PC-3 (cell line): ENCODE results near the gene TNP1. TPM values are rescaled to one million over a fixed set of nuclear protein-coding genes. Genes with fewer than 3 reads are reported as not detected.

Experiments
- ATAC-seq: fragments of 200-7000 bp; cut with Tn5 transposase; 2 replicates; pipeline ENCODE4 v1.9.1; 2020; ENCODE audit warnings: mild to moderate bottlenecking, moderate library complexity
- BruUV-seq: library from RNA; stranded (reverse); fragments of 400-500 nt; replicated peaks from 2 replicates; lab custom pipeline; 2021; lab: Mats Ljungman, UMichigan
- CTCF ChIA-PET: fragments of 300-600 bp; sonication (Branson Sonifier 250); formaldehyde crosslinking; loops from one replicate; lab custom pipeline; 2022; ENCODE audit warnings: antibody characterized with exemption; lab: Charles Lee
- POLR2A ChIA-PET: fragments of 300-600 bp; sonication (Branson Sonifier 250); formaldehyde crosslinking; loops from one replicate; lab custom pipeline; 2022; ENCODE audit warnings: antibody characterized with exemption; ENCODE audit not compliant: unreplicated experiment; lab: Charles Lee
- DNase-seq: peaks from one replicate; pipeline ENCODE4 v3.0.0-alpha.2; 2015
- H2AFZ ChIP-seq: fragments of 300-600 bp; sonication (generic); 2 replicates; pipeline ENCODE4 v1.6.0; 2016; ENCODE audit warnings: antibody characterized with exemption, low read length
- H3F3A ChIP-seq: fragments of 300-600 bp; sonication (generic); one replicate; pipeline ENCODE4 v1.6.0; 2017; ENCODE audit warnings: antibody characterized with exemption, low read length, control low read depth, mild to moderate bottlenecking; ENCODE audit not compliant: unreplicated experiment
- H3K27ac ChIP-seq: fragments of 300-600 bp; sonication (generic); 2 replicates; pipeline ENCODE4 v1.5.1; 2016; ENCODE audit warnings: mild to moderate bottlenecking, low read length
- H3K27me3 ChIP-seq: fragments of 300-600 bp; sonication (generic); 2 replicates; pipeline ENCODE4 v1.6.1; 2016; ENCODE audit warnings: low read length, mixed read lengths
- H3K36me3 ChIP-seq: fragments of 300-600 bp; sonication (generic); 2 replicates; pipeline ENCODE4 v1.6.1; 2016; ENCODE audit warnings: low read depth, mixed run types, low read length, mixed read lengths
- H3K4me1 ChIP-seq: fragments of 300-600 bp; sonication (generic); 2 replicates; pipeline ENCODE4 v1.5.1; 2016; ENCODE audit warnings: low read length; ENCODE audit not compliant: insufficient read depth
- H3K4me2 ChIP-seq: fragments of 300-600 bp; sonication (generic); 2 replicates; pipeline ENCODE4 v1.6.0; 2016; ENCODE audit warnings: low read length
- H3K4me3 ChIP-seq: fragments of 300-600 bp; sonication (generic); 2 replicates; pipeline ENCODE4 v1.5.1; 2016; ENCODE audit warnings: mild to moderate bottlenecking, low read length, mixed read lengths
- H3K79me2 ChIP-seq: fragments of 300-600 bp; sonication (generic); 2 replicates; pipeline ENCODE4 v1.6.1; 2017; ENCODE audit warnings: low read length, mixed read lengths
- H3K9ac ChIP-seq: fragments of 300-600 bp; sonication (generic); 2 replicates; pipeline ENCODE4 v1.6.0; 2016; ENCODE audit warnings: mild to moderate bottlenecking, low read length
- H3K9me2 ChIP-seq: fragments of 300-600 bp; sonication (generic); replicated peaks from 2 replicates; pipeline ENCODE4 v1.6.1; 2016; ENCODE audit warnings: mixed run types, low read length, mixed read lengths
- H3K9me3 ChIP-seq: fragments of 300-600 bp; sonication (generic); 2 replicates; pipeline ENCODE4 v1.6.1; 2016; ENCODE audit warnings: low read length, mixed read lengths
- H4K20me1 ChIP-seq: fragments of 300-600 bp; sonication (generic); 2 replicates; pipeline ENCODE4 v1.6.1; 2016; ENCODE audit warnings: low read length, mixed read lengths
- EZH2 ChIP-seq: fragments of 300-600 bp; sonication (generic); IDR thresholded peaks from one replicate; pipeline ENCODE4 v1.6.1; 2017; ENCODE audit warnings: antibody characterized with exemption, mild to moderate bottlenecking, low read length; ENCODE audit not compliant: unreplicated experiment
- EZH2phosphoT487 ChIP-seq: fragments of 300-600 bp; sonication (generic); IDR thresholded peaks from 2 replicates; pipeline ENCODE4 v1.6.1; 2018; ENCODE audit warnings: mild to moderate bottlenecking, antibody characterized with exemption, low read length, borderline replicate concordance
- intact Hi-C: fragments of 100-400 bp; cut with micrococcal nuclease; formaldehyde crosslinking; loops from 2 replicates; pipeline ENCODE4 v1.9.0; 2023
- total RNA-seq: library from RNA; depleted of rRNA; stranded (reverse); fragments of >200 nt; gene quantifications from 2 replicates; pipeline ENCODE4 v1.2.3, GENCODE V29; 2014
- TF ChIP-seq, protein P1 (sequence below): fragments of 300-600 bp; sonication (generic); conservative IDR thresholded peaks from 2 replicates; pipeline ENCODE4 v1.5.1; 2017; ENCODE audit warnings: antibody characterized with exemption, low read depth, mild to moderate bottlenecking, low read length

The TNP1 gene
- total RNA-seq, 1 experiment from 2014 or later = not detected

DNA sequence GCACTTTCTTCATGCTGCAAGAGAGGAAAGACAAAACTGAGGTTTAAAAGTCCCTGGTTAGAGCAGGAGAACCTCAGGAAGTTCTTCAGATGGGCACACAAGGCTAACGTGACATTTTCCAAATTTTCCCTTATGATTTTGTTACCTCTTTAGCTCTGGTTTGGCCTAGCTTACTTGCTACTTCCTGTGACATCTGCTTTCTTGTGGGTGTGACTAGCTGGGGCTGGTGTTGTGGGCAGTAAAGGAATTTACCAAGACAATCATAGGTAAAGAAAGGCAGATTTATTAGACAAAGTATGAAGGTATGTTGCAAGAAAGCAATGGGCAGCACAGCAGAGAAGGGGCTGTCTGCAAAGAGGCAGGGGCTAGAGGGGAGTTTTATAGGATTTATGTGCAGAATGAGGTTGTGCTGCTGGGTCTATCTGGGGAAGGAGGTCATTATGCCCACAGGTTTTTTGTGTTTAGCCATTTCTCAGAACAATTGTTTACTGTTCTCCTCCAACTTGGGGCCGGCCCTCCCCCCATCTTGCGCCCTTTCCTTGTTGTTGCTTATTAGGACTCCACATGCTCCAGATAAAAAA lies 6.7 kb upstream of the TNP1 start:
- ATAC-seq (no peak), DNase-seq (no peak)
- ChIA-PET CTCF (no interaction called here), POLR2A (no interaction called here)
- BruUV-seq = no TSS peak
- Histone ChIP-seq H3K36me3 (no peaks in the 10 kb centered on the region), H3K27ac (no peak overlapping the region), H3K4me2 (no peak overlapping the region), H3K79me2 (no peaks in the 10 kb centered on the region), H3K27me3 (peaks cover 11% of the 10 kb centered on the region), H3K9me2 (no peaks in the 10 kb centered on the region), H2AFZ (no peak overlapping the region), H3K4me3 (no peak overlapping the region), H4K20me1 (no peaks in the 10 kb centered on the region), H3K9ac (no peak overlapping the region), H3F3A (no peaks in the 10 kb centered on the region), H3K9me3 (no peaks in the 10 kb centered on the region), H3K4me1 (no peaks in the 10 kb centered on the region)
- no peak for TF ChIP-seq EZH2phosphoT487
- TF ChIP-seq, protein P1, sequence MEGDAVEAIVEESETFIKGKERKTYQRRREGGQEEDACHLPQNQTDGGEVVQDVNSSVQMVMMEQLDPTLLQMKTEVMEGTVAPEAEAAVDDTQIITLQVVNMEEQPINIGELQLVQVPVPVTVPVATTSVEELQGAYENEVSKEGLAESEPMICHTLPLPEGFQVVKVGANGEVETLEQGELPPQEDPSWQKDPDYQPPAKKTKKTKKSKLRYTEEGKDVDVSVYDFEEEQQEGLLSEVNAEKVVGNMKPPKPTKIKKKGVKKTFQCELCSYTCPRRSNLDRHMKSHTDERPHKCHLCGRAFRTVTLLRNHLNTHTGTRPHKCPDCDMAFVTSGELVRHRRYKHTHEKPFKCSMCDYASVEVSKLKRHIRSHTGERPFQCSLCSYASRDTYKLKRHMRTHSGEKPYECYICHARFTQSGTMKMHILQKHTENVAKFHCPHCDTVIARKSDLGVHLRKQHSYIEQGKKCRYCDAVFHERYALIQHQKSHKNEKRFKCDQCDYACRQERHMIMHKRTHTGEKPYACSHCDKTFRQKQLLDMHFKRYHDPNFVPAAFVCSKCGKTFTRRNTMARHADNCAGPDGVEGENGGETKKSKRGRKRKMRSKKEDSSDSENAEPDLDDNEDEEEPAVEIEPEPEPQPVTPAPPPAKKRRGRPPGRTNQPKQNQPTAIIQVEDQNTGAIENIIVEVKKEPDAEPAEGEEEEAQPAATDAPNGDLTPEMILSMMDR = no peak
- no peak for TF ChIP-seq EZH2
- intact Hi-C loops = no loop called here

DNA sequence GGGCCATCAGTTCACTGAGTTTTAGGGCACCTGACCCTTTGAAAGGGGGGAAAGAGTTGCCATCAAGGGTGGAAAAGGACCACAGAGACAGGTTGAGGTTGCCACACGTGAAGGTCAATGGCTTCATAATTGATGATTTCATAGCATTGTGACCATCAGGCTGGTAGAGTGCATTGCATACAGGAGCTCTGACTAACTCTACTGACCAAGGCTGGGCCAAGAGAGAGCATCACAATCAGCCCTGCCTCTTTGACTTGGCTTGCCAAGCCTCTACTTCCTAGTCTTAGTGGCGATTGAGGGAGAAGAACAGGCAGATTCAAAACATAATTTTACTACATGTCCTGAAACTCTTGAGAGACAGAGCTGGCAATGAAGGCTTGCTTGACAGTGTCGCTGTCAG lies 5.8 kb upstream of the TNP1 start:
- Histone ChIP-seq H3K36me3 (no peaks in the 10 kb centered on the region), H3F3A (no peaks in the 10 kb centered on the region), H3K9me3 (no peaks in the 10 kb centered on the region), H3K79me2 (no peaks in the 10 kb centered on the region), H3K9me2 (no peaks in the 10 kb centered on the region), H3K4me2 (no peak overlapping the region), H4K20me1 (no peaks in the 10 kb centered on the region), H3K27me3 (peaks cover 11% of the 10 kb centered on the region), H3K4me1 (no peaks in the 10 kb centered on the region), H3K4me3 (no peak overlapping the region), H3K9ac (no peak overlapping the region), H3K27ac (no peak overlapping the region), H2AFZ (no peak overlapping the region)
- ChIA-PET POLR2A (no interaction called here), CTCF (no interaction called here)
- intact Hi-C loops = no loop called here
- DNase-seq = no peak
- TF ChIP-seq EZH2 = no peak
- TF ChIP-seq, protein P1 = no peak
- no peak for TF ChIP-seq EZH2phosphoT487
- BruUV-seq = no TSS peak
- ATAC-seq = no peak

DNA sequence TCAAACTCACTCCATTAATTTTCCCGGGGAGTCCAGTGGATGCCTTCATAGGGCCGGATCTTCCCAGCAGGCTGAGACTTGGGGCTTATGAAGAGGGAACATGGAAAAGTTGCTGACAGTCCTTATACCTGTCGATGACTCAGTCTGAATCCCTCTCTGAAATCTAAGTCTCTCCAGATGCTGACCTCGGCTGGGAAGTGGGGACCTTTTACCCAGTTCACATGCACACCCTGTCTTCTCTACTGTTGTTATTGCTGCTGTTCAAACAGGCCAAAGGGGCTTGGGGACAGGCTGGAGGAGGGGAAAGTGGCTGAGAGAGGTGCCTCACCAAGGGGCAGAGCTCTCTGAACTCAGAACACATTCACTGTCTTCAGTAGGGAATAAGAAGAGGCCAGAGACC lies 4.1 kb upstream of the TNP1 start:
- H3K79me2 ChIP-seq = no peaks in the 10 kb centered on the region
- no peak overlapping the region for H3K27ac ChIP-seq
- peaks cover 11% of the 10 kb centered on the region for H3K27me3 ChIP-seq
- intact Hi-C loops = no loop called here
- no peaks in the 10 kb centered on the region for H3K9me2 ChIP-seq
- BruUV-seq = no TSS peak
- ChIA-PET CTCF (no interaction called here), POLR2A (no interaction called here)
- no peak overlapping the region for H3K9ac ChIP-seq
- no peak for ATAC-seq
- DNase-seq = peak; percentile 11
- H3K4me3 ChIP-seq = no peak overlapping the region
- no peak overlapping the region for H2AFZ ChIP-seq
- H4K20me1 ChIP-seq = no peaks in the 10 kb centered on the region
- H3F3A ChIP-seq = no peaks in the 10 kb centered on the region
- H3K9me3 ChIP-seq = no peaks in the 10 kb centered on the region
- no peaks in the 10 kb centered on the region for H3K36me3 ChIP-seq
- TF ChIP-seq EZH2phosphoT487 (no peak), EZH2 (no peak)
- TF ChIP-seq, protein P1 = no peak
- H3K4me1 ChIP-seq = no peaks in the 10 kb centered on the region
- no peak overlapping the region for H3K4me2 ChIP-seq
